GM20000 (cell line): Measurements from ENCODE around the gene POGLUT2.

Experiments used
- DNase-seq: peaks from one replicate; pipeline ENCODE4 v3.0.0; 2012; ENCODE audit warnings: low spot score
- CTCF ChIP-seq: IDR thresholded peaks from 2 replicates; pipeline ENCODE4 v1.5.1; 2012; ENCODE audit warnings: mild to moderate bottlenecking, control low read depth; ENCODE audit errors: extremely low read depth, missing control alignments

POGLUT2 gene

GRCh38 chr13:102773441-102774213 lies 25.1 kb downstream of the POGLUT2 start, which contains the start of gene TEX30:
Gene TEX30, minus strand, starts transcription at chr13:102773786. Its CDS starts 3,760 bp downstream, at chr13:102770026.
- no peak for TF ChIP-seq CTCF
- DNase-seq, result peak; percentile 95

GRCh38 chr13:102772042-102772425 lies 26.7 kb downstream of the POGLUT2 start:
- DNase-seq, result no peak
- no peak for TF ChIP-seq CTCF

GRCh38 chr13:102771298-102772041 lies 27.3 kb downstream of the POGLUT2 start:
- DNase-seq, result no peak
- no peak for TF ChIP-seq CTCF

DNA sequence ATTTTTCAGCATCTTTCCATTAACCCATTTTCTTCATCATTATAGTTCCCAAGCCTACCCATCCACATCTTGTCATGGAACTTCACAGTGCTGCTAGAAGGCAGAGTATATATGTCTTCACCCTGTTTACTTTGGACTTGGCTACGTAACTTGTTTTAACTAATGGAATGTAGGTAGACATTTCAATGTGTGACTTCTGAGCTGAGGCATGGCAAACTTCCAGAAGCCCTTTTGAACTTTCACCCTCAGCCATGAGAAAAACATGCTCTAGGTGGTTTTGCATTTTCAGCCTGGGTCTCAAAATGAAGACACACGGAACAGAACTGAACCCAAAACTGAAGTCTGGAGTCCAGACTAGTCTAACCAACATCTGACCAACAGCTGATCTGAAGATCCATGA lies 28.3 kb downstream of the POGLUT2 start:
- DNase-seq, result no peak
- TF ChIP-seq CTCF, result no peak

GRCh38 chr13:102769679-102770078 lies 29.1 kb downstream of the POGLUT2 start:
- DNase-seq, result no peak
- no peak for TF ChIP-seq CTCF

GRCh38 chr13:102768909-102769308 lies 29.9 kb downstream of the POGLUT2 start:
- no peak for TF ChIP-seq CTCF

DNA sequence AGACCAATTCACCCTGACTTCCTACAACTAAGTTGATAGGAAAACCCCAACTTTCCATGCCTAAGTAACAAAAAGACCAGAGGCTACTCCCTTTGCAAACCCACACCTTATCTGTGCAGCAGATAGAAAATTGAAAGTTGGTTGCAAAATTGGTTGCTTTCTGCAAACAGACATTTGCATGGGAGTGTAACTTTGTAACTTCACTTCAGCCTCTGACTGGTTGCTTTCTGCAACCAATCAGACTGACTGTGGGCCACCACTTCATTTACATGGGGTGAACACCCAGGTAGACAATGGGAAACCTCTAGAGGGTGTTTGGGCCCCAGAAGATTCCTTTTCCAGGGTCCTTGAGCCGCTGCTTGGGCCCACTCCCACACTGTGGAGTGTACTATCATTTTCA lies 35.0 kb downstream of the POGLUT2 start:
- DNase-seq, result no peak
- no peak for TF ChIP-seq CTCF

More at GRCh38 chr13:102768909-102769308, 29.9 kb downstream of the POGLUT2 start:
- no peak for DNase-seq
